HEK293 (cell line): ENCODE measurements around the gene CCDC138.

Experiments used
- SETDB1 ChIP-seq: IDR thresholded peaks from one replicate; pipeline ENCODE4 v1.6.1; 2017; ENCODE audit warnings: mild to moderate bottlenecking, low read length, moderate library complexity, mixed read lengths; ENCODE audit not compliant: insufficient read length
- TF ChIP-seq, protein P1 (sequence below): fragments of 450-650 bp; formaldehyde crosslinking; IDR thresholded peaks from 2 replicates; pipeline ENCODE4 v1.5.1; 2016; ENCODE audit warnings: missing biosample characterization, missing genetic modification characterization, low read depth
- TF ChIP-seq, protein P2 (sequence below): fragments of 450-650 bp; formaldehyde crosslinking; IDR thresholded peaks from 2 replicates; pipeline ENCODE4 v1.5.1; 2016; ENCODE audit warnings: missing biosample characterization, missing genetic modification characterization
- TF ChIP-seq, protein P3 (sequence below): fragments of 450-650 bp; formaldehyde crosslinking; IDR thresholded peaks from 2 replicates; pipeline ENCODE4 v1.5.1; 2016; ENCODE audit warnings: missing biosample characterization, missing genetic modification characterization

DNA sequence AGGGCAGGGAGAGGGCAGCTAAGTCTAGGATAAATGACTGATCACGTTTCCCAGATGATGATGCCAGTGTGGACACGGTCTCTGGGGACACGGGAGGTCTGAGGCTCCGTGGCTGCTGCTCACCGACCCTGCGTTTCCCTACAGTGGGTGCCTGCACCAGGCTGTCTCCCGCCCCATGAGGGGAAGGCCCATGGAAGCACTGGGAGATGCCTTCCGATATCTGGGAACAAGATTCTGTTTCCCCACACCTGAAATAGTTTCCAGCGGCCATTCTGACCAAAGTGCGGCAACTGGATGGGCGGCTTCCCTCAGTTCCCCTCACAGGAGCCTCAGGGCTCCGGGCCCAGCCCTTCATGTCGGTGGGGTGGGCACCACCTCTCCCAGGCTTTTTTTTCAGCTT lies 119.3 kb downstream of the CCDC138 start:
- TF ChIP-seq, protein P1, sequence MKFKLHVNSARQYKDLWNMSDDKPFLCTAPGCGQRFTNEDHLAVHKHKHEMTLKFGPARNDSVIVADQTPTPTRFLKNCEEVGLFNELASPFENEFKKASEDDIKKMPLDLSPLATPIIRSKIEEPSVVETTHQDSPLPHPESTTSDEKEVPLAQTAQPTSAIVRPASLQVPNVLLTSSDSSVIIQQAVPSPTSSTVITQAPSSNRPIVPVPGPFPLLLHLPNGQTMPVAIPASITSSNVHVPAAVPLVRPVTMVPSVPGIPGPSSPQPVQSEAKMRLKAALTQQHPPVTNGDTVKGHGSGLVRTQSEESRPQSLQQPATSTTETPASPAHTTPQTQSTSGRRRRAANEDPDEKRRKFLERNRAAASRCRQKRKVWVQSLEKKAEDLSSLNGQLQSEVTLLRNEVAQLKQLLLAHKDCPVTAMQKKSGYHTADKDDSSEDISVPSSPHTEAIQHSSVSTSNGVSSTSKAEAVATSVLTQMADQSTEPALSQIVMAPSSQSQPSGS (tag by site-specific recombination), result no peak
- TF ChIP-seq, protein P2, sequence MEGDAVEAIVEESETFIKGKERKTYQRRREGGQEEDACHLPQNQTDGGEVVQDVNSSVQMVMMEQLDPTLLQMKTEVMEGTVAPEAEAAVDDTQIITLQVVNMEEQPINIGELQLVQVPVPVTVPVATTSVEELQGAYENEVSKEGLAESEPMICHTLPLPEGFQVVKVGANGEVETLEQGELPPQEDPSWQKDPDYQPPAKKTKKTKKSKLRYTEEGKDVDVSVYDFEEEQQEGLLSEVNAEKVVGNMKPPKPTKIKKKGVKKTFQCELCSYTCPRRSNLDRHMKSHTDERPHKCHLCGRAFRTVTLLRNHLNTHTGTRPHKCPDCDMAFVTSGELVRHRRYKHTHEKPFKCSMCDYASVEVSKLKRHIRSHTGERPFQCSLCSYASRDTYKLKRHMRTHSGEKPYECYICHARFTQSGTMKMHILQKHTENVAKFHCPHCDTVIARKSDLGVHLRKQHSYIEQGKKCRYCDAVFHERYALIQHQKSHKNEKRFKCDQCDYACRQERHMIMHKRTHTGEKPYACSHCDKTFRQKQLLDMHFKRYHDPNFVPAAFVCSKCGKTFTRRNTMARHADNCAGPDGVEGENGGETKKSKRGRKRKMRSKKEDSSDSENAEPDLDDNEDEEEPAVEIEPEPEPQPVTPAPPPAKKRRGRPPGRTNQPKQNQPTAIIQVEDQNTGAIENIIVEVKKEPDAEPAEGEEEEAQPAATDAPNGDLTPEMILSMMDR (tag by site-specific recombination), result no peak
- no peak for TF ChIP-seq SETDB1
- TF ChIP-seq, protein P3, sequence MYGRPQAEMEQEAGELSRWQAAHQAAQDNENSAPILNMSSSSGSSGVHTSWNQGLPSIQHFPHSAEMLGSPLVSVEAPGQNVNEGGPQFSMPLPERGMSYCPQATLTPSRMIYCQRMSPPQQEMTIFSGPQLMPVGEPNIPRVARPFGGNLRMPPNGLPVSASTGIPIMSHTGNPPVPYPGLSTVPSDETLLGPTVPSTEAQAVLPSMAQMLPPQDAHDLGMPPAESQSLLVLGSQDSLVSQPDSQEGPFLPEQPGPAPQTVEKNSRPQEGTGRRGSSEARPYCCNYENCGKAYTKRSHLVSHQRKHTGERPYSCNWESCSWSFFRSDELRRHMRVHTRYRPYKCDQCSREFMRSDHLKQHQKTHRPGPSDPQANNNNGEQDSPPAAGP (tag by site-specific recombination), result no peak
